CD4-positive, alpha-beta T cell (primary cell): ENCODE measurements around the gene CHRNG. TPM values are rescaled to one million over a fixed set of nuclear protein-coding genes. Genes with fewer than 3 reads are reported as not detected.

Experiments used
- ATAC-seq: fragments of 200-7000 bp; cut with Tn5 transposase; one replicate; pipeline ENCODE4 v1.10.0; 2022; ENCODE audit warnings: mild to moderate bottlenecking; ENCODE audit not compliant: poor library complexity
- CTCF ChIA-PET: fragments of 350-600 bp; sonication (Branson Sonifier 250); formaldehyde crosslinking; loops from one replicate; lab custom pipeline; 2021; ENCODE audit warnings: antibody characterized with exemption, inconsistent platforms; lab: Charles Lee
- POLR2A ChIA-PET: fragments of 350-600 bp; sonication (Branson Sonifier 250); formaldehyde crosslinking; loops from one replicate; lab custom pipeline; 2021; ENCODE audit warnings: antibody characterized with exemption, inconsistent platforms; lab: Charles Lee
- DNase-seq, 14 experiments: peaks; one replicate each; pipeline ENCODE4 v3.0.0-alpha.2; 2013 to 2020; ENCODE audit warnings: mixed read lengths in 2 of 14
- H3K27ac ChIP-seq, 2 donors: one replicate each; pipeline versions ENCODE4 v1.5.1 to v1.7.0; 2013; ENCODE audit warnings: low read length in 2 of 2, low read depth in 1 of 2, mild to moderate bottlenecking in 1 of 2
- H3K27me3 ChIP-seq, 2 experiments: 1 replicate in 1 of 2; 2 replicates in 1 of 2; pipeline versions ENCODE4 v1.6.1 to v1.7.0; 2013; ENCODE audit warnings: low read length in 2 of 2, control low read depth in 1 of 2, mild to moderate bottlenecking in 1 of 2, moderate library complexity in 1 of 2; ENCODE audit not compliant: insufficient read depth in 2 of 2, control insufficient read depth in 1 of 2
- H3K36me3 ChIP-seq: one replicate; pipeline ENCODE4 v1.6.1; 2013; ENCODE audit warnings: low read length, control low read depth; ENCODE audit not compliant: insufficient read depth
- H3K4me1 ChIP-seq: one replicate; pipeline ENCODE4 v1.6.1; 2013; ENCODE audit warnings: low read length, control low read depth; ENCODE audit not compliant: insufficient read depth
- H3K4me3 ChIP-seq: one replicate; pipeline ENCODE4 v1.5.1; 2013; ENCODE audit warnings: mild to moderate bottlenecking, low read length, moderate library complexity
- H3K9me3 ChIP-seq, 2 experiments: 1 replicate in 1 of 2; 2 replicates in 1 of 2; pipeline versions ENCODE4 v1.6.1 to v1.7.0; 2013; ENCODE audit warnings: low read length in 2 of 2, mild to moderate bottlenecking in 2 of 2, control low read depth in 1 of 2, moderate library complexity in 1 of 2; ENCODE audit not compliant: control insufficient read depth in 1 of 2, insufficient read depth in 1 of 2
- H3K27ac Mint-ChIP-seq: one replicate; pipeline ENCODE4 v1.8.0; 2020; ENCODE audit warnings: mixed read lengths
- H3K27me3 Mint-ChIP-seq: one replicate; pipeline ENCODE4 v1.8.0; 2021; ENCODE audit warnings: mixed read lengths
- H3K36me3 Mint-ChIP-seq: one replicate; pipeline ENCODE4 v1.8.0; 2021; ENCODE audit warnings: low read depth, mixed read lengths
- H3K4me1 Mint-ChIP-seq: one replicate; pipeline ENCODE4 v1.8.0; 2021; ENCODE audit warnings: low read depth, mixed read lengths
- H3K4me3 Mint-ChIP-seq: one replicate; pipeline ENCODE4 v1.8.0; 2020; ENCODE audit warnings: mild to moderate bottlenecking, mixed read lengths
- H3K9me3 Mint-ChIP-seq: one replicate; pipeline ENCODE4 v1.8.0; 2020; ENCODE audit warnings: mixed read lengths
- CTCF ChIP-seq: fragments of 200-600 bp; IDR thresholded peaks from one replicate; pipeline ENCODE4 v1.8.0; 2022; ENCODE audit warnings: antibody characterized with exemption, mild to moderate bottlenecking
- intact Hi-C, 2 experiments: fragments of 100-400 bp; cut with DNase I in 1 of 2; cut with micrococcal nuclease in 1 of 2; formaldehyde crosslinking; loops; one replicate each; pipeline versions ENCODE4 v1.15.1 to v1.9.0; 2023 to 2025; cut with DNase I, micrococcal nuclease
- total RNA-seq, 174 experiments: library from RNA in 2 of 174; stranded (reverse) in 2 of 174; gene quantifications; one replicate each; pipeline ENCODE4 v1.2.3 and lab custom pipeline; 2021 to 2026

The CHRNG gene
- total RNA-seq, 2 experiments from 2014 or later: not detected

- Mint-ChIP-seq H3K9me3 (no peaks in the 10 kb centered on the region), H3K4me3 (no peak overlapping the region), H3K4me1 (no peaks in the 10 kb centered on the region), H3K27me3 (no peaks in the 10 kb centered on the region), H3K36me3 (peaks cover 96% of the 10 kb centered on the region), H3K27ac (no peak overlapping the region)
- no peak for TF ChIP-seq CTCF
- ChIA-PET POLR2A (interaction anchor here (0.5 to 1.3 kb wide), 2 partner anchors 20 to 25 kb away, joined by 3 to 4 read pairs; no protein-coding TSS in a partner anchor), CTCF (no interaction called here)
- no peaks in the 10 kb centered on the region for H3K27me3 ChIP-seq
- peaks cover 76% of the 10 kb centered on the region for H3K36me3 ChIP-seq
- DNase-seq (no peak), ATAC-seq (no peak)
- intact Hi-C loops: no loop called here
- H3K4me3 ChIP-seq: no peak overlapping the region
- H3K9me3 ChIP-seq: no peaks in the 10 kb centered on the region
- no peaks in the 10 kb centered on the region for H3K4me1 ChIP-seq
- no peak overlapping the region for H3K27ac ChIP-seq
These were observed 31.6 kb downstream of the CHRNG start for GRCh38 chr2:232571026-232571474.

- no peaks in the 10 kb centered on the region for H3K9me3 ChIP-seq
- H3K4me1 Mint-ChIP-seq: no peaks in the 10 kb centered on the region
- H3K36me3 Mint-ChIP-seq: peaks cover 90% of the 10 kb centered on the region
- CTCF ChIA-PET: no interaction called here
- no peaks in the 10 kb centered on the region for H3K27me3 ChIP-seq
- intact Hi-C loops: no loop called here
- no peak for TF ChIP-seq CTCF
- no peak overlapping the region for H3K4me3 Mint-ChIP-seq
- H3K27ac Mint-ChIP-seq: no peak overlapping the region
- ATAC-seq (no peak), DNase-seq (no peak)
- no peaks in the 10 kb centered on the region for H3K4me1 ChIP-seq
- POLR2A ChIA-PET: no interaction called here
- H3K9me3 Mint-ChIP-seq: no peaks in the 10 kb centered on the region
- no peak overlapping the region for H3K27ac ChIP-seq
- H3K27me3 Mint-ChIP-seq: no peaks in the 10 kb centered on the region
- no peak overlapping the region for H3K4me3 ChIP-seq
- peaks cover 65% of the 10 kb centered on the region for H3K36me3 ChIP-seq
These were observed 33.5 kb downstream of the CHRNG start for GRCh38 chr2:232573042-232573441.

GRCh38 chr2:232573771-232574435 lies 34.4 kb downstream of the CHRNG start:
- intact Hi-C loops: no loop called here
- no peaks in the 10 kb centered on the region for H3K4me1 Mint-ChIP-seq
- no peak overlapping the region for H3K27ac ChIP-seq
- H3K27ac Mint-ChIP-seq: no peak overlapping the region
- DNase-seq: no peak
- ChIA-PET CTCF (no interaction called here), POLR2A (no interaction called here)
- H3K9me3 Mint-ChIP-seq: no peaks in the 10 kb centered on the region
- H3K4me3 Mint-ChIP-seq: no peak overlapping the region
- peaks cover 87% of the 10 kb centered on the region for H3K36me3 Mint-ChIP-seq
- no peaks in the 10 kb centered on the region for H3K4me1 ChIP-seq
- no peak for TF ChIP-seq CTCF
- peaks cover 57% of the 10 kb centered on the region for H3K36me3 ChIP-seq
- ATAC-seq: no peak
- no peaks in the 10 kb centered on the region for H3K9me3 ChIP-seq
- H3K27me3 Mint-ChIP-seq: no peaks in the 10 kb centered on the region
- no peaks in the 10 kb centered on the region for H3K27me3 ChIP-seq
- H3K4me3 ChIP-seq: no peak overlapping the region
